CD4-positive, alpha-beta T cell (primary cell): Measurements from ENCODE around the gene GPR63. TPM values are rescaled to one million over a fixed set of nuclear protein-coding genes. Genes with fewer than 3 reads are reported as not detected.

Experiments used
- ATAC-seq: fragments of 200-7000 bp; cut with Tn5 transposase; one replicate; pipeline ENCODE4 v1.10.0; 2022; ENCODE audit warnings: mild to moderate bottlenecking; ENCODE audit not compliant: poor library complexity
- CTCF ChIA-PET: fragments of 350-600 bp; sonication (Branson Sonifier 250); formaldehyde crosslinking; loops from one replicate; lab custom pipeline; 2021; ENCODE audit warnings: antibody characterized with exemption, inconsistent platforms; lab: Charles Lee
- POLR2A ChIA-PET: fragments of 350-600 bp; sonication (Branson Sonifier 250); formaldehyde crosslinking; loops from one replicate; lab custom pipeline; 2021; ENCODE audit warnings: antibody characterized with exemption, inconsistent platforms; lab: Charles Lee
- DNase-seq, 14 experiments: peaks; one replicate each; pipeline ENCODE4 v3.0.0-alpha.2; 2013 to 2020; ENCODE audit warnings: mixed read lengths in 2 of 14
- H3K27ac ChIP-seq, 2 donors: one replicate each; pipeline versions ENCODE4 v1.5.1 to v1.7.0; 2013; ENCODE audit warnings: low read length in 2 of 2, low read depth in 1 of 2, mild to moderate bottlenecking in 1 of 2
- H3K27me3 ChIP-seq, 2 experiments: 1 replicate in 1 of 2; 2 replicates in 1 of 2; pipeline versions ENCODE4 v1.6.1 to v1.7.0; 2013; ENCODE audit warnings: low read length in 2 of 2, control low read depth in 1 of 2, mild to moderate bottlenecking in 1 of 2, moderate library complexity in 1 of 2; ENCODE audit not compliant: insufficient read depth in 2 of 2, control insufficient read depth in 1 of 2
- H3K36me3 ChIP-seq: one replicate; pipeline ENCODE4 v1.6.1; 2013; ENCODE audit warnings: low read length, control low read depth; ENCODE audit not compliant: insufficient read depth
- H3K4me1 ChIP-seq: one replicate; pipeline ENCODE4 v1.6.1; 2013; ENCODE audit warnings: low read length, control low read depth; ENCODE audit not compliant: insufficient read depth
- H3K4me3 ChIP-seq: one replicate; pipeline ENCODE4 v1.5.1; 2013; ENCODE audit warnings: mild to moderate bottlenecking, low read length, moderate library complexity
- H3K9me3 ChIP-seq, 2 experiments: 1 replicate in 1 of 2; 2 replicates in 1 of 2; pipeline versions ENCODE4 v1.6.1 to v1.7.0; 2013; ENCODE audit warnings: low read length in 2 of 2, mild to moderate bottlenecking in 2 of 2, control low read depth in 1 of 2, moderate library complexity in 1 of 2; ENCODE audit not compliant: control insufficient read depth in 1 of 2, insufficient read depth in 1 of 2
- H3K27ac Mint-ChIP-seq: one replicate; pipeline ENCODE4 v1.8.0; 2020; ENCODE audit warnings: mixed read lengths
- H3K27me3 Mint-ChIP-seq: one replicate; pipeline ENCODE4 v1.8.0; 2021; ENCODE audit warnings: mixed read lengths
- H3K36me3 Mint-ChIP-seq: one replicate; pipeline ENCODE4 v1.8.0; 2021; ENCODE audit warnings: low read depth, mixed read lengths
- H3K4me1 Mint-ChIP-seq: one replicate; pipeline ENCODE4 v1.8.0; 2021; ENCODE audit warnings: low read depth, mixed read lengths
- H3K4me3 Mint-ChIP-seq: one replicate; pipeline ENCODE4 v1.8.0; 2020; ENCODE audit warnings: mild to moderate bottlenecking, mixed read lengths
- H3K9me3 Mint-ChIP-seq: one replicate; pipeline ENCODE4 v1.8.0; 2020; ENCODE audit warnings: mixed read lengths
- intact Hi-C, 2 experiments: fragments of 100-400 bp; cut with DNase I in 1 of 2; cut with micrococcal nuclease in 1 of 2; formaldehyde crosslinking; loops; one replicate each; pipeline versions ENCODE4 v1.15.1 to v1.9.0; 2023 to 2025; cut with DNase I, micrococcal nuclease
- total RNA-seq, 174 experiments: library from RNA in 2 of 174; stranded (reverse) in 2 of 174; gene quantifications; one replicate each; pipeline ENCODE4 v1.2.3 and lab custom pipeline; 2021 to 2026
- TF ChIP-seq, protein P1 (sequence below): fragments of 200-600 bp; IDR thresholded peaks from one replicate; pipeline ENCODE4 v1.8.0; 2022; ENCODE audit warnings: antibody characterized with exemption, mild to moderate bottlenecking

The GPR63 gene
- total RNA-seq, 2 experiments from 2014 or later = 0.20 to 0.25 TPM

DNA sequence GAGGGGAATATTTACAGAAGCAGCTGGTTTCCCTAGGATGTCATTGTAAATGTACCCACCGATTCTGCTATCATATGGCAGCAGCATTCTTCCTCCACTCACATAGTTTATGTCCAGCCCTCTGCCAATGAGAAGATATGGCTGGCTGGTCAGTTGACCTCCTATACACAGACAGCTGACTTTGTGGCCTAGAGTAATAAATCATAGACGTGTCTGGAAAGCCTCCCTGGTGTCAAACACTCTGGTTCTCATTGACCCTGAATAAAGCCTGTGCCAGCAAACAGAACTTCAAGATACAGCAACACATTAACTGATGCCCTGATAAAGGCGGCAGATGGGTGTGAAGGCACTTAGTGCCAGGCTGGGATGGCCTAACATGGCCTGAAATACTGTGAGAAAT is 52.6 kb downstream of the GPR63 start:
- ATAC-seq = no peak
- Histone ChIP-seq H3K27me3 (peaks cover 0 to 3% of the 10 kb centered on the region in 2 experiments), H3K9me3 (no peaks in the 10 kb centered on the region), H3K27ac (no peak overlapping the region), H3K36me3 (no peaks in the 10 kb centered on the region), H3K4me3 (no peak overlapping the region), H3K4me1 (no peaks in the 10 kb centered on the region)
- ChIA-PET CTCF (interaction anchor here (1.5 kb wide), 1 partner anchor 9 kb away, joined by 4 read pairs; no protein-coding TSS in a partner anchor), POLR2A (no interaction called here)
- Mint-ChIP-seq H3K4me1 (no peaks in the 10 kb centered on the region), H3K4me3 (no peak overlapping the region), H3K27ac (no peak overlapping the region), H3K9me3 (no peaks in the 10 kb centered on the region), H3K27me3 (peaks cover 7% of the 10 kb centered on the region), H3K36me3 (no peaks in the 10 kb centered on the region)
- TF ChIP-seq, protein P1, sequence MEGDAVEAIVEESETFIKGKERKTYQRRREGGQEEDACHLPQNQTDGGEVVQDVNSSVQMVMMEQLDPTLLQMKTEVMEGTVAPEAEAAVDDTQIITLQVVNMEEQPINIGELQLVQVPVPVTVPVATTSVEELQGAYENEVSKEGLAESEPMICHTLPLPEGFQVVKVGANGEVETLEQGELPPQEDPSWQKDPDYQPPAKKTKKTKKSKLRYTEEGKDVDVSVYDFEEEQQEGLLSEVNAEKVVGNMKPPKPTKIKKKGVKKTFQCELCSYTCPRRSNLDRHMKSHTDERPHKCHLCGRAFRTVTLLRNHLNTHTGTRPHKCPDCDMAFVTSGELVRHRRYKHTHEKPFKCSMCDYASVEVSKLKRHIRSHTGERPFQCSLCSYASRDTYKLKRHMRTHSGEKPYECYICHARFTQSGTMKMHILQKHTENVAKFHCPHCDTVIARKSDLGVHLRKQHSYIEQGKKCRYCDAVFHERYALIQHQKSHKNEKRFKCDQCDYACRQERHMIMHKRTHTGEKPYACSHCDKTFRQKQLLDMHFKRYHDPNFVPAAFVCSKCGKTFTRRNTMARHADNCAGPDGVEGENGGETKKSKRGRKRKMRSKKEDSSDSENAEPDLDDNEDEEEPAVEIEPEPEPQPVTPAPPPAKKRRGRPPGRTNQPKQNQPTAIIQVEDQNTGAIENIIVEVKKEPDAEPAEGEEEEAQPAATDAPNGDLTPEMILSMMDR = no peak
- intact Hi-C loops = no loop called here
- DNase-seq = no peak

DNA sequence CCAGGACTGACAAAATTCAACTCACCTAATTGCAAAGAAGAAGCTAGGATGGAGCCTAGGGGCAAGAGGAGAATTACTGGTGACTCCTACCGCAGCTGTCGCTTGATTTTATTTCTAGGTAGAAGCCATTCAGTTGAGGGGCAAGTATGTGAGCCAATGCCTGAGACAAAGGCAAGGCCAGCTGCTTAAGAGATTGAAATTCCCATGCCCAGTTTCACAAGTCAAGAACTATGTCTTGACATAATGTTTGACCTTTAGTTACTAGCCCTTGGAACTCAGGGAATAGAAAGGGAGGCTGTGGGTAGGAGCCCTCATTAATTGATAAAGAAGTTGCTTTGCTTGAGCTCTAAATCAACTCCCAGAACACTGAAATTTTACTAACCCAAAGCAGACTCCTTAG is 54.0 kb downstream of the GPR63 start:
- Histone ChIP-seq H3K27me3 (peaks cover 0 to 3% of the 10 kb centered on the region in 2 experiments), H3K4me3 (no peak overlapping the region), H3K4me1 (no peaks in the 10 kb centered on the region), H3K27ac (no peak overlapping the region), H3K36me3 (no peaks in the 10 kb centered on the region), H3K9me3 (no peaks in the 10 kb centered on the region)
- DNase-seq (no peak), ATAC-seq (no peak)
- Mint-ChIP-seq H3K9me3 (no peaks in the 10 kb centered on the region), H3K27me3 (peaks cover 8% of the 10 kb centered on the region), H3K4me1 (no peaks in the 10 kb centered on the region), H3K36me3 (no peaks in the 10 kb centered on the region), H3K27ac (no peak overlapping the region), H3K4me3 (no peak overlapping the region)
- POLR2A ChIA-PET = no interaction called here
- intact Hi-C loops = no loop called here
- CTCF ChIA-PET = no interaction called here
- TF ChIP-seq, protein P1 = no peak

DNA sequence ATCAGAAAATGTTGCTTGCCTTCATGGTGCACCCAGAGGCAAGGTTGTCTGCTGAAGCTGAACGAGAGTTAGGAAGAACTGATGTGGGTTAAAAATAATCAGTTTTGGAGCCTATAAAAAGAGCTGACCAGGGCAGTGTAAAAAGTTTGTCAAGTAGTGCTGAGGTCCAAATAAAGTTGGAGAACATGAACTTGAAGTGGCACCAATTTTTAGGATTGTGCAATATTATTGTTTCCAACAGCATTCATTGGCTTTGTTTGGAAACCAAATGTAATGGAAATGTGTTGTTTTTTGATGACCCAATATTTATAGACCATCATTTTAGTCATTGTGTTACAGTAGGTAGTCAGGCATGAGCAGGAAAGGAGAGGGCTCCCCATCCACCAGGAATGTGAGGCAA is 55.7 kb downstream of the GPR63 start:
- Histone ChIP-seq H3K36me3 (no peaks in the 10 kb centered on the region), H3K4me3 (no peak overlapping the region), H3K27ac (no peak overlapping the region), H3K4me1 (no peaks in the 10 kb centered on the region), H3K27me3 (peaks cover 0 to 3% of the 10 kb centered on the region in 2 experiments), H3K9me3 (no peaks in the 10 kb centered on the region)
- H3K27me3 Mint-ChIP-seq = peaks cover 11% of the 10 kb centered on the region
- ATAC-seq (no peak), DNase-seq (no peak)
- ChIA-PET POLR2A (no interaction called here), CTCF (interaction anchor here (1.3 kb wide), 1 partner anchor 12 kb away, joined by 3 read pairs; no protein-coding TSS in a partner anchor)
- H3K9me3 Mint-ChIP-seq = no peaks in the 10 kb centered on the region
- TF ChIP-seq, protein P1 = no peak
- H3K4me3 Mint-ChIP-seq = no peak overlapping the region
- intact Hi-C loops = no loop called here
- H3K27ac Mint-ChIP-seq = no peak overlapping the region
- H3K36me3 Mint-ChIP-seq = no peaks in the 10 kb centered on the region
- H3K4me1 Mint-ChIP-seq = no peaks in the 10 kb centered on the region
